Tibial artery (tissue), 4 donors: ENCODE data around the gene GFOD1.
A peak's percentile ranks its signal among the peaks of the same experiment; 100 is the strongest.
"Not testable (repeated sequence)": the region's sequence is repeated elsewhere in the genome, so short reads cannot be mapped to it uniquely, and the experiment has no call there.

Experiments
- DNase-seq, 2 donors: peaks; one replicate each; pipeline ENCODE4 v3.0.0-alpha.2; 2019
- H3K27ac ChIP-seq, 2 donors: fragments of 200-600 bp; sonication (generic) in 1 of 2; 1 replicate in 1 of 2; 2 replicates in 1 of 2; pipeline ENCODE4 v1.5.1; 2018 to 2019; ENCODE audit warnings: mild to moderate bottlenecking in 1 of 2
- H3K27me3 ChIP-seq, 2 donors: fragments of 200-600 bp; sonication (generic) in 1 of 2; one replicate each; pipeline versions ENCODE4 v1.5.1 to v1.6.0; 2016 to 2019
- H3K36me3 ChIP-seq, 3 donors: fragments of 200-600 bp; sonication (generic) in 2 of 3; one replicate each; pipeline ENCODE4 v1.5.1; 2016 to 2019; ENCODE audit warnings: mild to moderate bottlenecking in 2 of 3
- H3K4me1 ChIP-seq, 4 donors: fragments of 200-600 bp; sonication (generic) in 2 of 4; 1 replicate in 3 of 4; 2 replicates in 1 of 4; pipeline ENCODE4 v1.5.1; 2016 to 2019
- H3K4me3 ChIP-seq, 2 donors: fragments of 200-600 bp; sonication (generic) in 1 of 2; 1 replicate in 1 of 2; 2 replicates in 1 of 2; pipeline ENCODE4 v1.5.1; 2018 to 2019; ENCODE audit warnings: mild to moderate bottlenecking in 2 of 2
- H3K9me3 ChIP-seq, 3 donors: fragments of 200-600 bp; sonication (generic) in 1 of 3; one replicate each; pipeline ENCODE4 v1.5.1; 2016 to 2019
- CTCF ChIP-seq, 2 experiments: fragments of 200-600 bp in 1 of 2; fragments of 450-650 bp in 1 of 2; IDR thresholded peaks; one replicate each; pipeline ENCODE4 v1.5.1; 2017 to 2019; ENCODE audit warnings: antibody characterized with exemption in 2 of 2, mild to moderate bottlenecking in 1 of 2, moderate library complexity in 1 of 2
- intact Hi-C: fragments of 100-400 bp; cut with DNase I; formaldehyde crosslinking; loops from one replicate; pipeline ENCODE4 v1.15.0; 2023; ENCODE audit warnings: low total_unique reads

The GFOD1 gene

DNA sequence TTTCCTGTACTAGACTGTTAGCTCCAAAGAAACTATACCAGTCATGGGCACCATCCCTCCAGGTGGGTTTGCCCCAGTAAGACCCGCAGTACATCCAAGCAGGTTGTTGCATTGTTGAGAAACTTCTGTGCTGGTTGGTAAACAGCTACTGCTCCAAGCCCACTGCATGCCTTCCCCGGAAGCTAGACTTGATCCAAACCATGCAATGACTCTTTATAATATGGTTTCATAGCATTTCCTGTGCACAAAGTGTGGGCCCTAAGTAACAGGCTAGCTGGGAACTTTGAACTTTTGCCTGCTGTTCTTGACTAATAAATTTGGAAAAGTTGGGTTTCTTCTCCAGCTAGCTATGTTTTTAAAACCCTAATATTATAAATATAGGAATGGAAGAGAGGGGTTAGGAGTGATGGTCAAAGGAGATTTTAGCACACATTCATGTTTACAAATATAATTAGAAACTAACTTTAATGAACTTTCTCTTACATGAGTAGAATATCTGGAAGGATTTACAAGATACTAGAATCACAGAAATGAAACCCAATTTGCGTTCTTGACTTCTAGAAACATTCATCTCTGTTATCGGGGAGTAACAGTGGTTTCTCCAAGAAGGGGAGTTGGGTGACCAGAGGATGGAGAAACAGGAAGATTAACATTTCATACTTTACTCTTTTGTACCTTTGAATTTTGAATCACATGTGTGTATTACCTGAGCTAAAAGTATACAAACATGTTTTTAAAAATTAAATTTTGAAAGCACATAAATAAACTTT is 51.7 kb downstream of the GFOD1 start:
- no peaks in the 10 kb centered on the region for H3K36me3 ChIP-seq
- no peak for DNase-seq
- no peak overlapping the region for H3K4me3 ChIP-seq
- no peak for TF ChIP-seq CTCF (IDR thresholded peaks at IDR 0.05)
- no peaks in the 10 kb centered on the region for H3K9me3 ChIP-seq
- peaks cover 0 to 74% (median 10%) of the 10 kb centered on the region in 4 donors for H3K4me1 ChIP-seq
- intact Hi-C loops, result no loop called here
- H3K27ac ChIP-seq, result no peak overlapping the region
- no peaks in the 10 kb centered on the region for H3K27me3 ChIP-seq

GRCh38 chr6:13434777-13435176 is 52.6 kb downstream of the GFOD1 start:
- DNase-seq, result no peak
- Histone ChIP-seq H3K36me3 (no peaks in the 10 kb centered on the region), H3K27me3 (no peaks in the 10 kb centered on the region), H3K9me3 (no peaks in the 10 kb centered on the region), H3K4me1 (peaks cover 0 to 67% (median 5%) of the 10 kb centered on the region in 4 donors), H3K27ac (no peak overlapping the region), H3K4me3 (no peak overlapping the region)
- intact Hi-C loops, result no loop called here
- no peak for TF ChIP-seq CTCF (IDR thresholded peaks at IDR 0.05)

DNA sequence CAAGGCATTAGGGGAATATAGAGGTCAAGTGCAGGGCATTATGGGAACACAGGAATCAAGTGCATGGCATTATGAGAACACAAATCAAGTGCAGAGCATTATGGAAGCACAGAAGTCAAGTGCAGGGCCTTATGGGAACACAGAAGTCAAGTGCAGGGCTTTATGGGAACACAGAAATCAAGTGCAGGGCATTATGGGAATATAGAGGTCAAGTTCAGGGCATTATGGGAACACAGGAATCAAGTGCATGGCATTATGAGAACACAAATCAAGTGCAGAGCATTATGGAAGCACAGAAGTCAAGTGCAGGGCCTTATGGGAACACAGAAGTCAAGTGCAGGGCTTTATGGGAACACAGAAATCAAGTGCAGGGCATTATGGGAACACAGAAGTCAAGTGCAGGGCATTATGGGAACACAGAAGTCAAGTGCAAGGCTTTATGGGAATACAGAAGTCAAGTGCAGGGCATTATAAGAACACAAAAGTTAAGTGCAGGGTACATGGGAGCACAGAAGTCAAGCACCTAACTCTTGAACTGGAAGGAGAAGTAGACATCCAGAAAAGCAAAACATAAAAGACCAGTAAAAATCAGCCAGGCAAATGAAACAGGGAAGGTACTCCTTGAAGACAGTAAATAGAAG is 53.1 kb downstream of the GFOD1 start:
- DNase-seq, H3K27ac ChIP-seq, H3K9me3 ChIP-seq, H3K36me3 ChIP-seq, H3K4me3 ChIP-seq, intact Hi-C loops, H3K27me3 ChIP-seq: not testable (repeated sequence)
- peaks cover 0 to 63% (median 6%) of the 10 kb centered on the region in 4 donors for H3K4me1 ChIP-seq

- intact Hi-C loops, result no loop called here
Measured at GRCh38 chr6:13433709-13434121, 53.7 kb downstream of the GFOD1 start.

GRCh38 chr6:13432526-13433184 is 54.7 kb downstream of the GFOD1 start:
- TF ChIP-seq CTCF (IDR thresholded peaks at IDR 0.05), result no peak
- Histone ChIP-seq H3K36me3 (no peaks in the 10 kb centered on the region), H3K27me3 (no peaks in the 10 kb centered on the region), H3K4me1 (peaks cover 0 to 77% (median 8%) of the 10 kb centered on the region in 4 donors), H3K4me3 (no peak overlapping the region), H3K27ac (no peak overlapping the region), H3K9me3 (no peaks in the 10 kb centered on the region)
- DNase-seq, result peak in 1 of 2 donors; percentile 38
- intact Hi-C loops, result no loop called here

More at GRCh38 chr6:13433709-13434121, 53.7 kb downstream of the GFOD1 start:
- Histone ChIP-seq H3K36me3 (no peaks in the 10 kb centered on the region), H3K27me3 (no peaks in the 10 kb centered on the region), H3K9me3 (no peaks in the 10 kb centered on the region), H3K4me1 (peaks cover 0 to 66% (median 8%) of the 10 kb centered on the region in 4 donors), H3K4me3 (no peak overlapping the region), H3K27ac (no peak overlapping the region)
- no peak for TF ChIP-seq CTCF (IDR thresholded peaks at IDR 0.05)
- DNase-seq, result no peak
